ENCODE results near the gene UBR4.

DNA sequence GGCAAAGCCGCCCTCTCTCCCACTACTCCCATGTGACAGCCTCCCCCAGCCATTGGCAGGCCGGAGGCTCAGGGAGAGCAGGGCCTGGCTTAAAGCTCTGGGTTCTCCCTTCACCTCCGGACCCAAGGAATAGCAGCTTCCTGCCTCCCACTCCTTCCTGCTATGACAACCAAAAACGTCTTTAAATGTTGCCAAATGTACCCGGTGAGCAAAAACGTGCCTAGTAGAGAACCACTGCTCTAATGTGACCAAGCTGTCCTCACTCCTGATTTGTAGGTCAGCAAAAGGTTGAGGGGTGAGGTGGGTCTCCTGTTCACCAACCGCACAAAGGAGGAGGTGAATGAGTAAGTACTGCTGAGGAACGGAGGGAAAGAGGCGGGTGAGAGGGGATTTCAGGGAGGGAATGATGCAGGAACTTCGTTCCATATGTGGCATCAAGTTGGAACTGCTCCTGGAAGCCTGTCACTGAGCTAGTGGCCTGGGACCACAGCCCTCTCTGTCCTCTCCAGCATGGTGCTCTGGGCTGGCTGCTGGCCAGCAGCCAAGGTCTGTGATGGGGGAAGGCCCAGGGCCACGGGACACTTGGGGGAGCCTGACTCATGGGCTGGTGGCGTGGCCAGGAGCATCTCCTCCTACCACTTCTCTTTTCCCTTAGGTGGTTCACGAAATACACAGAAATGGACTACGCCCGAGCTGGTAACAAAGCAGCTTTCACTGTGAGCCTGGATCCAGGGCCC, 47.3 kb upstream of the UBR4 start:
- TF ChIP-seq, protein P1, sequence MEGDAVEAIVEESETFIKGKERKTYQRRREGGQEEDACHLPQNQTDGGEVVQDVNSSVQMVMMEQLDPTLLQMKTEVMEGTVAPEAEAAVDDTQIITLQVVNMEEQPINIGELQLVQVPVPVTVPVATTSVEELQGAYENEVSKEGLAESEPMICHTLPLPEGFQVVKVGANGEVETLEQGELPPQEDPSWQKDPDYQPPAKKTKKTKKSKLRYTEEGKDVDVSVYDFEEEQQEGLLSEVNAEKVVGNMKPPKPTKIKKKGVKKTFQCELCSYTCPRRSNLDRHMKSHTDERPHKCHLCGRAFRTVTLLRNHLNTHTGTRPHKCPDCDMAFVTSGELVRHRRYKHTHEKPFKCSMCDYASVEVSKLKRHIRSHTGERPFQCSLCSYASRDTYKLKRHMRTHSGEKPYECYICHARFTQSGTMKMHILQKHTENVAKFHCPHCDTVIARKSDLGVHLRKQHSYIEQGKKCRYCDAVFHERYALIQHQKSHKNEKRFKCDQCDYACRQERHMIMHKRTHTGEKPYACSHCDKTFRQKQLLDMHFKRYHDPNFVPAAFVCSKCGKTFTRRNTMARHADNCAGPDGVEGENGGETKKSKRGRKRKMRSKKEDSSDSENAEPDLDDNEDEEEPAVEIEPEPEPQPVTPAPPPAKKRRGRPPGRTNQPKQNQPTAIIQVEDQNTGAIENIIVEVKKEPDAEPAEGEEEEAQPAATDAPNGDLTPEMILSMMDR (IDR thresholded peaks at IDR 0.05), result no peak
- no peak for TF ChIP-seq POLR2AphosphoS5 (IDR thresholded peaks at IDR 0.05)
